SKM-1 (cell line): ENCODE measurements around the gene THPO.
A peak's percentile ranks its signal among the peaks of the same experiment; 100 is the strongest.

Experiments used
- DNase-seq: peaks from one replicate; lab custom pipeline; 2025; ENCODE audit not compliant: unreplicated experiment; lab: John Stamatoyannopoulos, UW

THPO gene

GRCh38 chr3:184366619-184367289, 11.3 kb downstream of the THPO start:
- DNase-seq: no peak

GRCh38 chr3:184362668-184363546, 15.1 kb downstream of the THPO start:
- DNase-seq: peak; percentile 98

- DNase-seq: no peak
These were observed 15.9 kb downstream of the THPO start for GRCh38 chr3:184361932-184362667.

GRCh38 chr3:184361532-184361931, 16.5 kb downstream of the THPO start, which contains the start of the genes CLCN2 and POLR2H:
Gene CLCN2, minus strand, starts transcription at chr3:184361605. Its CDS starts 126 bp downstream, at chr3:184361479.
Gene POLR2H, plus strand, starts transcription at chr3:184361710. Its CDS starts 1,783 bp downstream, at chr3:184363493.
- no peak for DNase-seq

GRCh38 chr3:184360929-184361531, 17.0 kb downstream of the THPO start:
- DNase-seq: no peak

- no peak for DNase-seq
These were observed 17.7 kb downstream of the THPO start for GRCh38 chr3:184360070-184360928.

- no peak for DNase-seq
These were observed 18.4 kb downstream of the THPO start for GRCh38 chr3:184359610-184360009.

- DNase-seq: no peak
These were observed 19.1 kb downstream of the THPO start for GRCh38 chr3:184358921-184359350.

GRCh38 chr3:184358124-184358767, 19.8 kb downstream of the THPO start:
- no peak for DNase-seq

- DNase-seq: no peak
These were observed 20.5 kb downstream of the THPO start for GRCh38 chr3:184357248-184358123.

- DNase-seq: no peak
These were observed 22.6 kb downstream of the THPO start for GRCh38 chr3:184355261-184356040.

GRCh38 chr3:184354754-184355153, 23.3 kb downstream of the THPO start:
- no peak for DNase-seq

GRCh38 chr3:184354121-184354728, 23.8 kb downstream of the THPO start:
- no peak for DNase-seq

GRCh38 chr3:184353546-184353941, 24.5 kb downstream of the THPO start:
- DNase-seq: no peak

- no peak for DNase-seq
These were observed 25.0 kb downstream of the THPO start for GRCh38 chr3:184352897-184353545.

GRCh38 chr3:184352149-184352785, 25.7 kb downstream of the THPO start:
- DNase-seq: no peak
